ENCODE measurements around the gene PLXDC2.
A peak's percentile ranks its signal among the peaks of the same experiment; 100 is the strongest.
"Not testable (repeated sequence)": the region's sequence is repeated elsewhere in the genome, so short reads cannot be mapped to it uniquely, and the experiment has no call there.

Gene PLXDC2

GRCh38 chr10:20133669-20134189 is 317.5 kb downstream of the PLXDC2 start:
- no peak for DNase-seq

- no peak for DNase-seq
These were observed 326.1 kb downstream of the PLXDC2 start for GRCh38 chr10:20142311-20142710.

DNA sequence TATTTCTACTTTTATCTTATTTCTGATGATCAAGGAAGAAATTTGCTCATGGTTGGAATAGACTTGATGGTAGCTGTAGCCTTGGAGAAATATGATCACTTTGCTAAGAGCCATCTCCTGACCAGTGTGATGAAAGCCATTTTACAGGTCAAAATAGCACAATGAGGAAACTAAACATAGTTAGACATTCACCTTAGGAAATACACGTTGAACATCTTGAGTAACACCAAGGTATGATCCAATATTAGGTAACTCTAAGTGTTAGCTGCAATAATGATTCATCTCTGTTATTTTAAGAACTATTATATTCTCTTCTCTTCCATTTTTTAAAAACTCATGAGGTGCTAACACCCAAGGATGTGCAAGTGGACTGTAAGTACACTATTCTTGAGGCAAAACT is 328.0 kb downstream of the PLXDC2 start:
- no peak for DNase-seq

- no peak for DNase-seq
These were observed 329.8 kb downstream of the PLXDC2 start for GRCh38 chr10:20146004-20146403.

DNA sequence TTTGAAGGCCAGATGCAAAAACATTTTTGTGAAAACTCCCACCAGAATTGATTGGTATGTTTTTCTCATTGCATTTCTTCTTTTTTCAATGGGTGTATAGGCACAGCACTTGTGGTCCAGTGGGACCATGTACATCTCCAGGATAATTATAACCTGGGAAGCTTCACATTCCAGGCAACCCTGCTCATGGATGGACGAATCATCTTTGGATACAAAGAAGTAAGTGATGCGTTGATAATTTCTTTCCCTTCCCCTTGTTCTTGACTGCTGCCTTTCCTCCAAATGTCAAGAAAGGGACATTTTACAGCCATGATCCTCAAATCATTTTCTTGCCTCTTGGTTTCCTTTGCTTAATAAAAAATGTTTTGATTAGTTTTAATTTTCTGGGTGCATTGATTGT is 331.5 kb downstream of the PLXDC2 start:
- DNase-seq: no peak

DNA sequence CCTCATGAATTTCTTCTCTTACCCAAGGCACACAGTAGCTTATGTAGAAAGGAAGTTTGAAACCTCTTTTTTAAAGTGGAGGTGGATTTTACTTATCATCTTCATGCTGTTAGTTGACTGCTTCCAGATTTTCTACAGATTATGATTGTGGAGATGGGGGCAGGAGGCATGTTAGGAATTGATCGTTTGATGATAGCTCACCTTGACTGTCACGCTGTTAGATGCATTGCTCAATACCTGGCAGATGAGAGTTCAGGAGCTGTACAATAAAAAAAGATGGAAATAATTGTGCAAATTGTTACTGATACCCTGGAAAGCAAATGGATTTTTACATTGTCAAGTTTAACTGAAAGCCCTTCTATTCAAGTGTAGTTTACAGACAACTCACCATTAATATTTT is 340.3 kb downstream of the PLXDC2 start:
- no peak for DNase-seq

- no peak for DNase-seq
These were observed 341.1 kb downstream of the PLXDC2 start for GRCh38 chr10:20157314-20157713.

DNA sequence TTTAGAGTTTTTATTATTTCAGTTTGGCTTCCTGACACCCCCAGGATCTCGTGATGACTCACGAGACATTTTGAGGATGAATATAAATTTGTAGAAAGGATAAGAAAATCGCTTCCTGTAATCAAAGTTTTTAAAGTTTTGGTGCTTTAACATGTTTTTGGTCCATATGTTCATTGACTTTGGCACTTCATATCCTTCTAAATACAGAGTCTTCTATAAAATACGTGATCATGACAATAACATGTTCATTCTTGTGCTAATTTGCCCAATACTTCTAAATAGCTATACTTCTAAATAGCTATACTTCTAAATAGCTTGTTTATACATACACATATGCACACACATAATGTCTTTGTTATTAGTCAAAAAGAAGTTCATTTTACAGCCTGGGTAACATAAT is 341.9 kb downstream of the PLXDC2 start:
- no peak for DNase-seq

- DNase-seq: no peak
These were observed 345.9 kb downstream of the PLXDC2 start for GRCh38 chr10:20162123-20162522.

DNA sequence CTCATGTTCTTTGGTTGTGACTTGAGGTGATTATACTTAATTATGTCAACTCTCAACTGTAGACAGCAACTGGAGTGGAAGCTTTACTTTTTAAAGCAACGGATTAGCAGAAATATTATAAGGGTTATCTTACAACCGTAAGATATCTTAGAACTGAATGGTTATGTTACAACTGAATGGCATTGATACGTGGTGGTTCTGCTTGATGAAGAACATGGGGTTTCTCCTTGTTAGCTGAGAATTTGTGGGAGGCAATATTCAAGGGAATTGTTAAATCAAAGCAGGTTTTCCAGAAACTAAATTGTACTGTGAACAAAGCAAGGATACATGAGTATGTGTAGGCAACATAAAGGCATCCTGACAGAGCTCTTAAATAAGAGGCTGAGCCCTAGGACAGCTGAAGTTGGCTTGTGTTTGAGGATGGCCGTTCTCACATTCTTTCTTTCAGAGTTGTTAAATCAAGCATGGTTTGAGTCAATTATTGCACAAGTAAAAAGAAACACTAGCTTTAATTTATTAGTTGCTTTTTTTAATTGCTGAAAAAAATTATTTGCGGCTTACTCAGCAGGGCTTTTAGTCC is 350.0 kb downstream of the PLXDC2 start:
- DNase-seq: no peak

DNA sequence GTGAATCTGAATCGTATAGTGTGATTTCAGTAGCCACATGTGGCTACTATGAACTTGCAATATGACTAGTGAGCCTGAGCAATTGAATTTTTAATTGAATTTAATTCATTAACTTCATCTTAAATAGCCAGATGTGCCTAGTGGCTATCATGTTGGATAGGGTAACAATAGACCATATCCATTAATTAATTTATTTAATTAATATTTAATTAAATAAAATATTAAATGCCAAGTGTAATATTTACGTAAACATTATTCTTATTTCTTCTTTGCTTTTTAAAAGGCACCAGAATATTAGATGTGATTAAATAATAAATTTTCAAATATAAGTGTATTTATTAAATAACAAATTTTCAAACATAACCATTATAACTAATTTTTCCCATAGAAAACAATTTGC is 354.4 kb downstream of the PLXDC2 start:
- DNase-seq: no peak

GRCh38 chr10:20173046-20173445 is 356.8 kb downstream of the PLXDC2 start:
- DNase-seq: no peak

DNA sequence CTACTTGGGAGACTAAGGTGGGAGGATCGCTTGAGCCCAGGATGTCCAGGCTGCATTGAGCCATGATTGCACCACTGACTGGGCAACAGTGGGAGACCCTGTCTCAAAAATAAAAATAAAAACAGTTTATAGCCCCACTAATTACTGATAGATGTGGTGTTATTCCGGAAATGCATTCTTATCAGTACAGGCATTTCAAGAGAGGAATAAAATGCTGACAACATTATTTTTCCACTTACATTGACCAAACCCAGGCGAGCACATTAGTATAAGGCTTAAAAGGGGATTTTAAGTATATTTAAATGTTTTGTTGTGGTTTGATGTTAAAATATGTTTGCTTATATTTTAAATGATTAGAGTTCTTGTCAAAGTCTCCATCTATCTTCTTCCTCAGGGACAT is 359.5 kb downstream of the PLXDC2 start:
- no peak for DNase-seq

- no peak for DNase-seq
These were observed 364.5 kb downstream of the PLXDC2 start for GRCh38 chr10:20180766-20181165.

GRCh38 chr10:20181434-20181833 is 365.2 kb downstream of the PLXDC2 start:
- DNase-seq: no peak

GRCh38 chr10:20185116-20185515 is 368.9 kb downstream of the PLXDC2 start:
- no peak for DNase-seq

- peak; percentile 86 for DNase-seq
These were observed 375.2 kb downstream of the PLXDC2 start for GRCh38 chr10:20191392-20191791.

DNA sequence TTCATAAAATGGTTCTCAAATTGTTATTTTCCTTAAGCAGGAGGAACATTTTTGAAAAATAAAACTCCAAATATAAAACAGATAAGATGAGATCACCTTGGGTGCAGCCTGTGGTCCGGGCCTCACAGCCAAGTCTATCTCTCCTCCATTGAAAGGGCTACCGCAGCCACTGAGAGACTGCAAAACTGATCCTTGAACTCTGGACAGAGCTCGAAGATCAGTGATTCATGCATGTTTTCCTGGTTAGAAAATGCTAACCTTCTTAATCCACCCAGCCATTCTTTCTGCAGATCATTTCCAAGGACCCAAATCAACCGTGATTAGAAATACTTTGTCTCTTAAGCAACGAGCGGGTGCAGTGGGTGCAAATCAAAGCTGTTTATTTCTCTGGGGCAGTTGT is 378.8 kb downstream of the PLXDC2 start:
- DNase-seq: no peak

DNA sequence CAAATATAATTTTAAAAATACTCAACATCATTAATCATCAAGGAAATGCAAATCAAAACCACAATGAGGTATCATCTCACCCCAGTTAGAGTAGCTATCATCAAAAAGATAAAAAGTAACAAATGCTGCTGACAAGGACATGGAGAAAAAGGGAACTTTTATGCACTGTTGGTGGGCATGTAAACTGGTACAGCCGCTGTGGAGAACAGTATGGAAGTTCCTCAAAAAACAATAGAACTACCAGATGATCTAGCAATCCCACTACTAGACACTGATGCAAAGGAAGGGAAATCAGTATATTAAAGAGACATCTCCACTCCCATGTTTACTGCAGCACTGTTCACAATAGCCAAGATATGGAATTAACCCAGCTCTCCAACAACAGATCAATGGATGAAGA is 384.5 kb downstream of the PLXDC2 start:
- DNase-seq: no peak

- DNase-seq: no peak
These were observed 386.1 kb downstream of the PLXDC2 start for GRCh38 chr10:20202337-20202736.

DNA sequence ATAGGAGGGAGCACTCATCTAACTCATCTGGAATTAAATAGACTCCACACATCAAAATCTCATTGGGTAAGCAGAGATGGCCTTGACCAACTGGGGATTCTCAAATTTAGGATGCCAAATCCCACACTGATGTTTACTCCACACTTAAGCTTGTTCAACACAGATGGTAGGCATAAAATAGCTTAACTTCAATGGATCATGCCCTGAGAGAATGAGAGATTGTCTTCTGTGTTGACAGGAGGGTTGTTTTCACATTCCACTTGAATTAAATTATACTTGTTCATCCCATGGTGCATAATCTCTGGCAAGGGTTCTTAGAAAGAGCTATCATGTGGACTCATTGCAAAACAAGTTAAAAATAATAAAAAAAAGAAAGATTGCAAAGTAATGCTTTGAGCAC is 391.4 kb downstream of the PLXDC2 start:
- DNase-seq: no peak

DNA sequence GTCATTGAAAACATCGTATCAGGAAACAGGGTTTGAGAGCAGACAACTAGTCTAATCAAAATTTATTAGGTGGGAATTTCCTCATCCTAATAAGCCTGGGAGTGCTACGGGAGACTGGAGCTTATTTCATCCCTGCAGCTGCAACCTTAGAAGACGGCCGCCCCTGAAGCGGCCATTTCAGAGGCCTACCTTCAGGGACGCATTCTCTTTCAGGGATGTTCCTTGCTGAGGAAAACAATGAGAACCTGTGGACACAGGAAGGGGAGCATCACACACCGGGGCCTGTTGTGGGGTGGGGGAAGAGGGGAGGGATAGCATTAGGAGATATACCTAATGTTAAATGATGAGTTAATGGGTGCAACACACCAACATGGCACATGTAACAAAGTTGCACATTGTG is 392.9 kb downstream of the PLXDC2 start:
- not testable (repeated sequence) for DNase-seq

DNA sequence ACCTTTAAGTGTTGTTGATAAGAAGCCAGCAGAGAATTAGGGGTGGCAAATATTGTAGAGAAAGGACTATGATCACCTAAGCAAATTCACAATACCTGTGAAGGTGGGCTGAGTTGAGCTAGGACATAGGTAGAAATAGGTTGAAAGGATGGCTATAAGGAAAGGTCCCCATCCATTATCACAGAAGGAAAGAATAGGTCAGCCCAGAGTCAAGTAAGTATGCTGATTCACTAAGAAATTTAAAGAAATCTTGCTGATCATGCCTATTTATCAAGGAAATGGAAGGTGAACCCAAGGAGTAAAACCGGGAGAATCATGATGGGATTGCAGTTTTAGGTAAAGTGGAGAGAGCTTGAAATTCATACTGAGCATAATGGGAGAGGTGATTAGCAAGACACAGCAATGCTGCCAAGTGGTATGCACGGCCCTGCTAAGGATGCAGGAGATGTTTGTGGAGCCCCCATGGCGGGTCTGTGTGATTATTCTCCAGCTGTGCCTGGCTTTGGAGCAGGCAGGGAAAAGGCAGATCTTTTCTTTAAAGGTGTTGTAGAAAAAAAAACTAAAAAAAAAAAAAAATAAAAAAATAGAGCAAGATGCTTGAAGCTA is 399.4 kb downstream of the PLXDC2 start:
- no peak for DNase-seq

GRCh38 chr10:20221356-20221755 is 405.1 kb downstream of the PLXDC2 start:
- DNase-seq: no peak

GRCh38 chr10:20228729-20229128 is 412.5 kb downstream of the PLXDC2 start:
- DNase-seq: no peak
